GM23248 (cell line): ENCODE data around the gene PHACTR4.

ENCODE experiments used
- EZH2 ChIP-seq: fragments of 200-600 bp; sonication (generic); IDR thresholded peaks from 2 replicates; pipeline ENCODE4 v1.6.1; 2018; ENCODE audit warnings: antibody characterized with exemption, mild to moderate bottlenecking; ENCODE audit not compliant: insufficient read depth, poor library complexity, severe bottlenecking
- EZH2phosphoT487 ChIP-seq: fragments of 200-600 bp; sonication (generic); IDR thresholded peaks from 2 replicates; pipeline ENCODE4 v1.6.1; 2018; ENCODE audit warnings: antibody characterized with exemption, moderate library complexity, mild to moderate bottlenecking, low read depth; ENCODE audit not compliant: insufficient read depth

- TF ChIP-seq EZH2 (no peak), EZH2phosphoT487 (no peak)
Observed at GRCh38 chr1:28457678-28458077, 88.1 kb downstream of the PHACTR4 start.
